HCEC 1CT (cell line): Measurements from ENCODE around the gene CTXN3.

Experiments used
- DNase-seq: peaks from one replicate; pipeline ENCODE4 v3.0.0-alpha.2; 2017

CTXN3 gene

DNA sequence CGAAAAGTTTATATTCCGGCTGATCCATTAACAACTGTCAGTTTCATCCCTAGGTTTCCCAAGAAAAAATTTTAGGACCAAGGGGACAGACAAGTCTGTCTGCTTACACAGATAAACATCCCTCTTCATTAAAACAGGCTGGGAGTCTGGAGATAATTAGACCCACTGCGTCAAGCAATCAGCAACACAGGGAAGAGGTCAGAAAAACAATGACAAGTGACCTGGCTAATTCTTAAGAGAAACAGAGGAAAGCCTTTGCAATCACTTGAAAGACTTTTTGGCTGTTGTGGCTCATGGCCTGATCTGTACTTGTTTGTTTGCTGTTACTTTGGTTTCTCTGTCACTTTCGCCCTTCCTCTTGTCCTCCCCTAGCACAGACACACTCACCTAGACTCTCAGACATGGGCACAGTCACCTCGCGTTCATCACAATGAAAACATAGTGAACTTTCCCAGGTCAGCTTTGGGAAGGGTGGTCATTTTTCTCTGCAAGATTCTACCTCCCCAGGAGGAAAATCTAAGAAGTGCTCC, 51.4 kb downstream of the CTXN3 start:
- no peak for DNase-seq

DNA sequence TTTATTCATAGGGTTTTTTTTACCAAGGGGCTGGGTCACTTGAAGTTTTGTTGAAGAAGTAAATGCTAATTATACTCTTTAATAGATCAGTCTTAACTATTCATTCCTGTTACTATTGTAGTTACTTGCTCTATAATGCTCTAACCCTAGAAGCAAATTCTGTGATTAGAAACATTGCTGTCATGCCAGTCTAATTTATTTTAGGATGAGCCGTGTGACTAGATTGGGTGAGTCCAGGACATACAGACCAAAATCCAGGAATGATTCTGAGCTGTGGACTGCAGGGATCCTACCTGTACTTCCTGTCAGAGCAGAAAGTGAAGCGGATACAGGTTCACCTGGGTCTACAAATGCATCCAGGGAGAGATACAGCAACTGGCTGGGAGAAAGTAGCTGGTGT, 53.6 kb downstream of the CTXN3 start:
- DNase-seq: no peak

DNA sequence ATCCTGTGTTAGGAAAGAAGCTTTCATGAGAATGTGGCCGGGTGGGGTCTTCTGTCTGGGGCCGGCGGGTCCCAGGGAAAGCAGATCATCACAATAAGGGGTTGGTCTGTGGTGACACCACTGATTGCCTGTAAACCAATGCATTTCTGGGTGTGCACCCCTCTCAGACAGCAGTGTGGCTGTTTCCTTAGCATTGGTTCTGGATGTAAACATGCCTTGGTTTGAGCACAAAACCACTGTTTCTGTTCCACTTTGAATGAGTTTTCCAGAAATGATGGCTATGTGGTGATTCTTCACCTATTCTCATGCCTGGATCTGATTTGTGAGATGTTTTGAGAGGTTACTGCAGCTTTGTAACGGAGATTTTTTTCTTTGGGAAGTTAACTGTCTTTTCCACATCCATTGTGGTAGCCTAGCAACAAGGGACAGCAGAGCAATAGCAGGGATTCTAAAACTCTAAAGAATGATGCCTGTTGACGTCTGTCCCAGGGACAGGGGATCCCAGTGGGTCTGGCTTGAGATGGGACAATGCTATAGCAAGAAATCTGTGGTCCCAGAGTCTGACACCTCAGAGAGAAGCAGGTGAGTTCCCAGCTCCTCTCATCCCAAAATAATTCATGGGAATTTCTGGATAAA, 54.2 kb downstream of the CTXN3 start, which contains the start of gene CCDC192:
Gene CCDC192, plus strand, starts transcription at position 466 of the 636 bp plus-strand sequence. Its CDS starts 55 bp downstream, at position 521.
- no peak for DNase-seq

DNA sequence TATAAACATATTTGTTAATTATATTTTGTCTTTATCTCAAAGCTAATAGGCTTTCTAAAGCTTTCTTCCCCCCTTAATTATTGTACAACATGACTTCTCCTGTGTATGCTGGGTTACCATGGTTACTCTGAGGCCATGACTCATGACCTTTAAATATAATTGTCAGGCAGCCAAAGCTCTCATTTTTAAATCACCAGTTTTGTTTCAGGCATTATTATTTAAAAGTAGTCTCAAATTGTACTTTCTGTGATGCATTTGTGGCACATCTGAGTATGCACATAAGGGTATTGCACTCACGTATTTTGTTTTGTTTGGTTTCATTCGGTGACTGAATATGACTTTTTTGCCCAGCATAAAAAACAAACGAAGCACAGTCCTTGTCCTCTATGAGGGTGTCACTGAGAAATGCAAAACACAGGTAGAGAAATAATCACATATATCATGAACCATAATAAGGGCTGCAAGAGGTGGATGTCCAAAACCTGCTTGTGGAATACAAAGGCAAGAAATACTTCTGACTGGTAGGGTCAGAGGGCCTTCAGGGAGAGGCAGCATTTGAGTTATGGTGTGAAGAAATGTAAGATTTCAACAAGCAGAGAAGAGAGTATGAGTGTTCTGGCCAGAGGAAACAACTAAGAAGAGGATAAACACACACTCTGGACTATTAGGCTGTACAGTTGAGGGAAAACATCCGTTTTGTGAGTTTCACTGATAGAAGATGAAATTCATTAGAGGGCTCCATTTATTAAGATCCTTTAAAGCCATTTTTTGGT, 56.4 kb downstream of the CTXN3 start:
- DNase-seq: peak; percentile 77

DNA sequence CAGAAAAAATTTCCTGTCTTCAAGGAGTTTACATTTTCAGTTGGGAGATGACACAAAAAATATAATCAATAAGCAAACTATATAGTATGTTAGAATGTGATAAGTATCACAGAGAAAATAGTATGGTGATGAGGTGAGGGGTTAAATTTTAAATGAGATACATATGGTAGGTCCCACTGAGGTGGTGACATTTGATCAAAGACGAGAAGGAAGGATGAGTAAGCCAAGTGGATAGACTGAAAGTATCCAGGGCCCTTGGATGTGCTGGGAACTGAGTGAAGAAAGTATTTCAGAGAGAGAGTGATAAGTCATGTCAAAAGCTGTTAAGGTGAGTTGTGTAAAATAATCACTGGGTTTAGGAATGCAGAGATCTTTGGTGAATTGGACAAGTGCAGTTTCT, 57.8 kb downstream of the CTXN3 start:
- no peak for DNase-seq

DNA sequence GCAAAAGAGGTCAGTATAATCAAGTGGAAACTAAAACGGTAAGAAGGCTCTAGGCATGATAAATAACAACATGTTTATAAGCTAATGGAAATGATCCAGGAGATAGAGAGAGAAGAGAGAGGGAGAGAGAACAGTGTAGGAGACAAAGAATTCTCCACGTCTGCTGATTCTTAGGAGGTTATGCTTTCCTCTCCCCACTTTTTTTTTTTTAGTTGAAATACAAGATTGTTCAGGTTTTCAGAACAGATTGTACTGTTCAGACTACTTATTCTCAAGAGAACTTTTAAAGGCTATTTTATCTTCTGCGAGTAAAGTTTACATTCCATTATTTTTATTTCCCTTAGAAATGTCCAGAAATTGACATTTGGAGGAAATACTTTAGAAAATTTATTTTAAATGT, 58.3 kb downstream of the CTXN3 start:
- no peak for DNase-seq
